Activated naive CD4-positive, alpha-beta T cell treated with anti-CD3 and anti-CD28 coated beads, Interleukin-2, amount 10 ng/mL, durations not matched to agents 7 days and 5 days (primary cell): Measurements from ENCODE around the gene PLEKHM2.

Experiments used
- CTCF ChIA-PET: fragments of 350-600 bp; sonication (Branson Sonifier 250); formaldehyde crosslinking; loops from one replicate; lab custom pipeline; 2021; ENCODE audit warnings: antibody characterized with exemption; lab: Charles Lee
- DNase-seq: peaks from one replicate; pipeline ENCODE4 v3.0.0-alpha.2; 2020
- H3K27ac Mint-ChIP-seq: one replicate; pipeline ENCODE4 v1.8.0; 2021; ENCODE audit warnings: mild to moderate bottlenecking, moderate library complexity, mixed read lengths
- H3K27me3 Mint-ChIP-seq: one replicate; pipeline ENCODE4 v1.8.0; 2021; ENCODE audit warnings: mild to moderate bottlenecking, mixed read lengths
- H3K36me3 Mint-ChIP-seq: one replicate; pipeline ENCODE4 v1.8.0; 2021; ENCODE audit warnings: mixed read lengths
- H3K4me1 Mint-ChIP-seq: one replicate; pipeline ENCODE4 v1.8.0; 2021; ENCODE audit warnings: mixed read lengths
- H3K4me3 Mint-ChIP-seq: one replicate; pipeline ENCODE4 v1.8.0; 2021; ENCODE audit warnings: mild to moderate bottlenecking, moderate library complexity, mixed read lengths
- H3K9me3 Mint-ChIP-seq: one replicate; pipeline ENCODE4 v1.8.0; 2021; ENCODE audit warnings: mixed read lengths

Gene PLEKHM2

GRCh38 chr1:15718199-15718601 lies 34.1 kb downstream of the PLEKHM2 start:
- peaks cover 25% of the 10 kb centered on the region for H3K36me3 Mint-ChIP-seq
- no peak overlapping the region for H3K27ac Mint-ChIP-seq
- no peaks in the 10 kb centered on the region for H3K4me1 Mint-ChIP-seq
- H3K9me3 Mint-ChIP-seq, result no peaks in the 10 kb centered on the region
- DNase-seq, result no peak
- no peaks in the 10 kb centered on the region for H3K27me3 Mint-ChIP-seq
- CTCF ChIA-PET, result interaction anchor here (1.2 to 1.4 kb wide), 3 partner anchors 10 to 124 kb away, joined by 3 to 4 read pairs (median 3); no protein-coding TSS in a partner anchor
- no peak overlapping the region for H3K4me3 Mint-ChIP-seq

DNA sequence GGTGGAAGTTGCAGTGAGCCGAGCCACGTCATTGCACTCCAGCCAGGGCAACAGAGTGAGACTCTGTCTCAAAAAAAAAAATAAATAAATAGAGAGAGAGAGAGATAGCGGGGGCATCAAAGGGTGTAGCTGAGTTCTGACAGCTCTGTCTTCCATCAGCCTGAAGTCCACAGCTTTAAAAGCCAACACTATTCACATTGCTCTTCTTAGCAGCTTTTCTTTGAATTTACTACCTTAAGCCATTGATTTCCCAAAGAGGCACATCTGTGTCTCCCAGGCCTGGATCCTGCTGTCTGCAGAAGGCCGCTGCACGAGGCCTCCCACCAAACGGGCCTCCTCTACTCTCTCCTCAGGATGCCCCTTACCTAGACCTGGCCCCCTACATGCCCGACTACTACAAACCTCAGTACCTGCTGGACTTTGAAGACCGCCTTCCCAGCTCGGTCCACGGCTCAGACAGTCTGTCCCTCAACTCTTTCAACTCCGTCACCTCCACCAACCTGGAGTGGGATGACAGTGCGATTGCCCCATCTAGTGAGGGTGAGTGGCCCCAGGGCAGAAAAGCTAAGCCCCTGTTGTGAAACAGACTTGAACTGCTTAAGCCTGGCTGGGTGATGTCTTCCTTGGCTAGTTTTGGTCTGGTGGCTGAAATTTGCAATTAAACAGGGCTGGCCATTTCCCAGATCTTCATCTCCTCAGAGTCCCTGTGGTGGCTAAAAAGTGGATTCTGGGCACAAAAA lies 35.4 kb downstream of the PLEKHM2 start:
- H3K9me3 Mint-ChIP-seq, result no peaks in the 10 kb centered on the region
- H3K4me3 Mint-ChIP-seq, result no peak overlapping the region
- peaks cover 21% of the 10 kb centered on the region for H3K36me3 Mint-ChIP-seq
- no peaks in the 10 kb centered on the region for H3K27me3 Mint-ChIP-seq
- DNase-seq, result no peak
- no peak overlapping the region for H3K27ac Mint-ChIP-seq
- no peaks in the 10 kb centered on the region for H3K4me1 Mint-ChIP-seq
- CTCF ChIA-PET, result interaction anchor here (0.6 to 1.2 kb wide), 3 partner anchors 11 to 185 kb away, joined by 3 read pairs; no protein-coding TSS in a partner anchor

DNA sequence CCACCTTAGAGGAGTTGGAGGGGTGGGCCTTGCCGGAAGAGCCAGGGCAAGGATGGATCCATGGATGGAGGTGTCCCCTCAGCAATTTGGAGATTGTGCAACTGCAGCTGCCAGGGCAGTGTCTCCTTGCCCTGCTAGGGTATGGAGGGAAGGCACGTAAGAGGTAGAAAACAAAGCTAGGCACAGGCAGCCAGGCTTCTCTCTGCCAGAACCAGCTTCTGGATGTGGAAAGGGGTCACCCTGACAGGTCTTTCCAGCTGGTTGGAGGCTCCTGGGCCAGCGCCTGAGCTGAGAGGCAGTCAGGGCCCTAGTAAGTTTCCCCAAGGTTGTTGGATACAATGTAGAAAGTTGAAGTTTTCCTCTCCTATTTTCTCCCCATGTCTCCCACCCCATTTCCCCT lies 36.7 kb downstream of the PLEKHM2 start:
- Mint-ChIP-seq H3K27ac (no peak overlapping the region), H3K36me3 (peaks cover 21% of the 10 kb centered on the region), H3K9me3 (no peaks in the 10 kb centered on the region), H3K4me1 (no peaks in the 10 kb centered on the region), H3K4me3 (no peak overlapping the region), H3K27me3 (no peaks in the 10 kb centered on the region)
- DNase-seq, result no peak
- CTCF ChIA-PET, result interaction anchor here (1.0 kb wide), 1 partner anchor 20 kb away, joined by 3 read pairs; no protein-coding TSS in a partner anchor

DNA sequence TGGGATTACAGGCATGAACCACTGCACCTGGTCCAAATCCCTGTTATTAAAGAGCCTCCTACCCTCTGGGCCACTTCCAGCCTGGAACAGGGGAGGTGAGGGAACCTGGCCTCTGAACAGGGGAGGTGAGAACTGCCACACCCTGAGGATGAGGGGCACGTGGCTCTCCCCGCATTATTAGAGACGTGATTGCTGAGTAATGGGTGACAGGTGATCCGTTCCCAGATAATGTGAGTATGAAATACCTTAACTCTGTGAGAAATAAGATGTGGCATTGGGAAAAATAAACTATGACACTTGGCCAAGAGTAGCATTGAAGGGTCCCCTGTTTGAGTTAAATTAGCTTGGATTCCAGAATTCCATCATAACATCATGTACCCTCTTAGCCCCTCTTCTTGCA lies 38.3 kb downstream of the PLEKHM2 start:
- no peak for DNase-seq
- Mint-ChIP-seq H3K27me3 (no peaks in the 10 kb centered on the region), H3K9me3 (no peaks in the 10 kb centered on the region), H3K4me1 (no peaks in the 10 kb centered on the region), H3K27ac (no peak overlapping the region), H3K36me3 (peaks cover 20% of the 10 kb centered on the region), H3K4me3 (no peak overlapping the region)
- CTCF ChIA-PET, result no interaction called here

GRCh38 chr1:15722836-15723532 lies 38.9 kb downstream of the PLEKHM2 start:
- peaks cover 17% of the 10 kb centered on the region for H3K36me3 Mint-ChIP-seq
- CTCF ChIA-PET, result no interaction called here
- no peaks in the 10 kb centered on the region for H3K9me3 Mint-ChIP-seq
- H3K27me3 Mint-ChIP-seq, result no peaks in the 10 kb centered on the region
- H3K4me3 Mint-ChIP-seq, result no peak overlapping the region
- no peak overlapping the region for H3K27ac Mint-ChIP-seq
- DNase-seq, result no peak
- H3K4me1 Mint-ChIP-seq, result no peaks in the 10 kb centered on the region

- Mint-ChIP-seq H3K27me3 (no peaks in the 10 kb centered on the region), H3K4me3 (no peak overlapping the region), H3K9me3 (no peaks in the 10 kb centered on the region), H3K27ac (no peak overlapping the region), H3K36me3 (peaks cover 15% of the 10 kb centered on the region), H3K4me1 (no peaks in the 10 kb centered on the region)
- CTCF ChIA-PET, result no interaction called here
- no peak for DNase-seq
Observed at GRCh38 chr1:15723631-15724246, 39.6 kb downstream of the PLEKHM2 start.

DNA sequence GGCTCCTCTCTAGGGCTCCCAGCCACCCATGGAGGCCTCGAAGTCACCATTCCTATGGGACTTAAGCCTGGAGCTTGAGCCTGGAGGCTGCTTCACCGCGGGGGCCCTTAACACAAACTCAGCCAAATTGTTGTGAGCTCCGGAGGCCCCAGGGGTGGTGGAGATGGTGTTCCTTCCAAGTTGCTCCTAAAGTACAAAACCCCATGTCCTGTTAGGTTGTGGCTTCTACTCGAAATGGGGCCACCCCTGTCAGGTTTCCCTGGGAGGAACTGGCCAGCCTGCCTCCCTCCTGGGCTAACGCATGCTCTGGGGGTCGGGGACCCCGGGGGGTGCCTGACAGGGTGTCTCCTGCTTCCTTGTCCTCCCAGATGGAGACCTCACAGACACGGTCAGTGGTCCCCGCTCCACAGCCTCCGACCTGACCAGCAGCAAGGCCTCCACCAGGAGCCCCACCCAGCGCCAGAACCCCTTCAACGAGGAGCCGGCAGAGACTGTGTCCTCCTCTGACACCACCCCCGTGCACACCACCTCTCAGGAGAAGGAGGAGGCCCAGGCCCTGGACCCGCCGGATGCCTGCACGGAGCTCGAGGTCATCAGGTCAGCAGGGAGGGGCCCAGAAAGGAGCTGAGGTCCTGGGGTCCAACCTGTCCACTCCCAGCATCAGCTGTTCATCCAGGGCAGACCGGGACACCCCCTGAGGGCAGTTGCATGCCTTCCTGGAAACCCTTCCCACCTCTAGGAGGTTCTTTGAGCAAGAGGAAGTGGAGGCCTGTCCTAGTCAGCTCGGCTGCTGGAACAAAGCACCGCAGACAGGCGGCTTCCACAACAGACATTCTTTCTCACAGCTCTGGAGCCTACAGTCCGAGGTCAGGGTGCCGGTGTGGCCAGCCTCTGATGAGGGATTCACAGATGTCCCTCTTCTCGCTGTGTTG lies 41.1 kb downstream of the PLEKHM2 start:
- no peaks in the 10 kb centered on the region for H3K9me3 Mint-ChIP-seq
- H3K36me3 Mint-ChIP-seq, result peaks cover 18% of the 10 kb centered on the region
- H3K27ac Mint-ChIP-seq, result no peak overlapping the region
- no peaks in the 10 kb centered on the region for H3K27me3 Mint-ChIP-seq
- no peak overlapping the region for H3K4me3 Mint-ChIP-seq
- CTCF ChIA-PET, result no interaction called here
- H3K4me1 Mint-ChIP-seq, result no peaks in the 10 kb centered on the region
- DNase-seq, result no peak

- H3K27me3 Mint-ChIP-seq, result no peaks in the 10 kb centered on the region
- no peak for DNase-seq
- no peaks in the 10 kb centered on the region for H3K9me3 Mint-ChIP-seq
- H3K27ac Mint-ChIP-seq, result no peak overlapping the region
- no peak overlapping the region for H3K4me3 Mint-ChIP-seq
- peaks cover 17% of the 10 kb centered on the region for H3K36me3 Mint-ChIP-seq
- no peaks in the 10 kb centered on the region for H3K4me1 Mint-ChIP-seq
- CTCF ChIA-PET, result no interaction called here
Observed at GRCh38 chr1:15726508-15726907, 42.4 kb downstream of the PLEKHM2 start.

DNA sequence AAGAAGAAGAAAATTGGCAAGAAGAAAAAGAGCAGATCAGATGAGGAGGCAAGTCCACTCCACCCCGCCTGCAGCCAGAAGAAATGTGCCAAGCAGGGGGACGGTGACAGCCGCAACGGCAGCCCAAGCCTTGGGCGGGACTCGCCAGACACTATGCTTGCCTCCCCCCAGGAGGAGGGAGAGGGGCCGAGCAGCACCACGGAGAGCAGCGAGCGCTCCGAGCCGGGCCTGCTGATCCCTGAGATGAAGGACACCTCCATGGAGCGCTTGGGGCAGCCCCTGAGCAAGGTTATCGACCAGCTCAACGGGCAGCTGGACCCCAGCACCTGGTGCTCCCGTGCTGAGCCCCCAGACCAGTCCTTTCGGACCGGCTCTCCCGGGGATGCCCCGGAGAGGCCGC lies 42.9 kb downstream of the PLEKHM2 start:
- Mint-ChIP-seq H3K36me3 (peaks cover 17% of the 10 kb centered on the region), H3K27ac (no peak overlapping the region), H3K9me3 (no peaks in the 10 kb centered on the region), H3K4me3 (no peak overlapping the region), H3K4me1 (no peaks in the 10 kb centered on the region), H3K27me3 (no peaks in the 10 kb centered on the region)
- CTCF ChIA-PET, result no interaction called here
- no peak for DNase-seq

- Mint-ChIP-seq H3K36me3 (peaks cover 20% of the 10 kb centered on the region), H3K27me3 (no peaks in the 10 kb centered on the region), H3K27ac (no peak overlapping the region), H3K4me1 (no peaks in the 10 kb centered on the region), H3K9me3 (no peaks in the 10 kb centered on the region), H3K4me3 (no peak overlapping the region)
- CTCF ChIA-PET, result no interaction called here
- no peak for DNase-seq
Observed at GRCh38 chr1:15727424-15727823, 43.3 kb downstream of the PLEKHM2 start.

DNA sequence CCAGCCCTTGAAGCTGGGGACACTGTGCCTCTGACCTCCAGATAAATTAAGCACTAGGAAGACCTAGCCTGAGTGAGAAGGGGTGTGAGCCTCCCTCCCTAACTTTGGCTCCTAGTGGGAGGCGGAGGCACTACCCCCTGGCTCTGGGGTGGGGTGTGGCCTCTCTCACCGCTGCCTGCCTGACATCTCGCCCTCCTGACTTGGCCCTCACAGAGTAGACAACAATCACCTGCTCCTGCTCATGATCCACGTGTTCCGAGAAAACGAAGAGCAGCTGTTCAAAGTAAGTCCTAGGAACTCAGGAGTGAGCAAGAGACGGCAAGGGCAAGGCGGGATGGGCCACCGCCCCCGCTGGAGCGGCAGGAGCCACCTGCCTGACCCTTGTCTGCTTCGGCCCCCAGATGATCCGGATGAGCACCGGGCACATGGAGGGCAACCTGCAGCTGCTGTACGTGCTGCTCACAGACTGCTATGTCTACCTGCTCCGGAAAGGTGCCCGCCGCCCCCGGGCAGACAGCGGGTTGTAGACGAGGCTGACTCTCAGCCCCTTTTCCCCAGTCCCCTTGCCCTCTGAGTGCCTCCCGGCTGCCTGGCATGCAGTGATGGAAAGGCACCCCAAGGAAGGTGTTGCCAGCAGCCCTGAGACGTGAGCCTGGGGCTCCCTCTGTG lies 43.9 kb downstream of the PLEKHM2 start:
- Mint-ChIP-seq H3K4me3 (no peak overlapping the region), H3K36me3 (peaks cover 23% of the 10 kb centered on the region), H3K9me3 (no peaks in the 10 kb centered on the region), H3K27me3 (no peaks in the 10 kb centered on the region), H3K4me1 (no peaks in the 10 kb centered on the region), H3K27ac (no peak overlapping the region)
- CTCF ChIA-PET, result no interaction called here
- no peak for DNase-seq

GRCh38 chr1:15728937-15729657 lies 45.0 kb downstream of the PLEKHM2 start:
- no peaks in the 10 kb centered on the region for H3K9me3 Mint-ChIP-seq
- CTCF ChIA-PET, result no interaction called here
- no peaks in the 10 kb centered on the region for H3K27me3 Mint-ChIP-seq
- H3K4me3 Mint-ChIP-seq, result no peak overlapping the region
- no peak overlapping the region for H3K27ac Mint-ChIP-seq
- H3K4me1 Mint-ChIP-seq, result no peaks in the 10 kb centered on the region
- peaks cover 23% of the 10 kb centered on the region for H3K36me3 Mint-ChIP-seq
- no peak for DNase-seq

DNA sequence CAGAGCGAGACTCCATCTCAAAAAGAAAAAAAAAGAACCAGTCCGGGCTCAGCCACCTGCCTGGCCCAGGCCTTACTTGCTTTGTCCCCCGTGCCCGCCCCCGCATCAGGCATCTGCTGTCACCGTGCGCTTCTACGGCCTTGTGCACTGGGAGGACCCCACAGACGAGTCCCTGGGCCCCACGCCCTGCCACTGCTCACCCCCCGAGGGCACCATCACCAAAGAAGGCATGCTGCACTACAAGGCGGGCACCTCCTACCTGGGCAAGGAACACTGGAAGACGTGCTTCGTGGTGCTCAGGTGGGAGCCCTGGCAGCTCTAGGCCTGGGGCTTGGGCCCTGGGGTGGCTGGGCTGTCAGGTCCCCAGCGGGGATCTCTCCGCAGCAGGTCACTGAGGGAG lies 46.3 kb downstream of the PLEKHM2 start:
- Mint-ChIP-seq H3K36me3 (peaks cover 22% of the 10 kb centered on the region), H3K27me3 (no peaks in the 10 kb centered on the region), H3K4me3 (no peak overlapping the region), H3K9me3 (no peaks in the 10 kb centered on the region), H3K27ac (no peak overlapping the region), H3K4me1 (no peaks in the 10 kb centered on the region)
- CTCF ChIA-PET, result no interaction called here
- no peak for DNase-seq
